CD14-positive monocyte (primary cell): ENCODE results near the gene ALG14. TPM values are rescaled to one million over a fixed set of nuclear protein-coding genes. Genes with fewer than 3 reads are reported as not detected.

Source experiments
- DNase-seq, 3 donors: peaks; one replicate each; pipeline ENCODE4 v3.0.0-alpha.2; 2011 to 2022
- H2AFZ ChIP-seq: 2 replicates; pipeline ENCODE4 v1.6.0; 2012; ENCODE audit warnings: mild to moderate bottlenecking, low read depth, low read length, inconsistent platforms; ENCODE audit not compliant: insufficient read depth, poor library complexity, severe bottlenecking
- H3K27ac ChIP-seq, 2 donors: 1 replicate in 1 of 2; 2 replicates in 1 of 2; pipeline ENCODE4 v1.5.1; 2012 to 2013; ENCODE audit warnings: low read length in 2 of 2, control low read depth in 1 of 2, inconsistent platforms in 1 of 2, low read depth in 1 of 2, mild to moderate bottlenecking in 1 of 2
- H3K27me3 ChIP-seq, 2 donors: one replicate each; pipeline versions ENCODE4 v1.6.0 to v1.6.1; 2011 to 2013; ENCODE audit warnings: low read length in 2 of 2; ENCODE audit not compliant: control insufficient read depth in 2 of 2, insufficient read depth in 2 of 2
- H3K36me3 ChIP-seq, 2 donors: replicated peaks in 1 of 2; 1 replicate in 1 of 2; 2 replicates in 1 of 2; pipeline versions ENCODE4 v1.5.1 to v1.6.1; 2012 to 2013; ENCODE audit warnings: low read length in 2 of 2, control low read depth in 1 of 2, inconsistent platforms in 1 of 2, mild to moderate bottlenecking in 1 of 2; ENCODE audit not compliant: insufficient read depth in 2 of 2, control insufficient read depth in 1 of 2
- H3K4me1 ChIP-seq, 2 donors: 1 replicate in 1 of 2; 2 replicates in 1 of 2; pipeline versions ENCODE4 v1.5.1 to v1.6.1; 2012 to 2013; ENCODE audit warnings: low read length in 2 of 2, control low read depth in 1 of 2, inconsistent platforms in 1 of 2, mild to moderate bottlenecking in 1 of 2, moderate library complexity in 1 of 2; ENCODE audit not compliant: insufficient read depth in 2 of 2, control insufficient read depth in 1 of 2
- H3K4me2 ChIP-seq: replicated peaks from 2 replicates; pipeline ENCODE3; 2012; ENCODE audit warnings: low read length, moderate library complexity, mild to moderate bottlenecking; ENCODE audit not compliant: poor library complexity, severe bottlenecking; ENCODE audit errors: extremely low read depth
- H3K4me3 ChIP-seq, 3 experiments: fragments of 200-600 bp in 1 of 3; sonication (generic) in 1 of 3; replicated peaks in 1 of 3; 1 replicate in 2 of 3; 2 replicates in 1 of 3; pipeline ENCODE4 v1.5.1; 2011 to 2013; ENCODE audit warnings: low read length in 3 of 3, mild to moderate bottlenecking in 3 of 3, control low read depth in 2 of 3, low read depth in 2 of 3, inconsistent platforms in 1 of 3, moderate library complexity in 1 of 3
- H3K79me2 ChIP-seq: 2 replicates; pipeline ENCODE4 v1.6.0; 2012; ENCODE audit warnings: mild to moderate bottlenecking, control low read depth, inconsistent platforms, low read length, moderate library complexity; ENCODE audit not compliant: insufficient read depth
- H3K9ac ChIP-seq: 2 replicates; pipeline ENCODE4 v1.6.0; 2017; ENCODE audit warnings: low read length, mild to moderate bottlenecking; ENCODE audit not compliant: insufficient read depth, poor library complexity, severe bottlenecking
- H3K9me3 ChIP-seq, 2 donors: replicated peaks in 1 of 2; 1 replicate in 1 of 2; 2 replicates in 1 of 2; pipeline versions ENCODE4 v1.5.1 to v1.6.1; 2012 to 2013; ENCODE audit warnings: low read length in 2 of 2, control low read depth in 1 of 2; ENCODE audit not compliant: control insufficient read depth in 1 of 2, insufficient read depth in 1 of 2
- H4K20me1 ChIP-seq: 2 replicates; pipeline ENCODE4 v1.6.0; 2012; ENCODE audit warnings: mild to moderate bottlenecking, low read length, control low read depth, moderate library complexity; ENCODE audit not compliant: insufficient read depth
- H3K27ac Mint-ChIP-seq, 7 donors: one replicate each; pipeline ENCODE4 v1.8.0; 2020; ENCODE audit warnings: mild to moderate bottlenecking in 7 of 7, mixed read lengths in 7 of 7, moderate library complexity in 6 of 7, inconsistent platforms in 2 of 7
- H3K27me3 Mint-ChIP-seq, 3 donors: one replicate each; pipeline ENCODE4 v1.8.0; 2021 to 2022; ENCODE audit warnings: low read depth in 3 of 3, mild to moderate bottlenecking in 3 of 3, mixed read lengths in 3 of 3, moderate library complexity in 3 of 3, inconsistent platforms in 1 of 3
- H3K36me3 Mint-ChIP-seq, 2 donors: one replicate each; pipeline ENCODE4 v1.8.0; 2020; ENCODE audit warnings: mixed read lengths in 2 of 2, inconsistent platforms in 1 of 2, mild to moderate bottlenecking in 1 of 2
- H3K4me1 Mint-ChIP-seq: one replicate; pipeline ENCODE4 v1.8.0; 2020; ENCODE audit warnings: mild to moderate bottlenecking, mixed read lengths
- H3K4me3 Mint-ChIP-seq, 2 donors: one replicate each; pipeline ENCODE4 v1.8.0; 2020; ENCODE audit warnings: mild to moderate bottlenecking in 2 of 2, mixed read lengths in 2 of 2, moderate library complexity in 1 of 2
- H3K9me3 Mint-ChIP-seq, 7 donors: one replicate each; pipeline ENCODE4 v1.8.0; 2020 to 2022; ENCODE audit warnings: mixed read lengths in 7 of 7, mild to moderate bottlenecking in 6 of 7, moderate library complexity in 6 of 7, inconsistent platforms in 2 of 7
- WGBS: methylation state at CpG from one replicate; pipeline ENCODE4 v1.1.5; 2013; ENCODE audit warnings: missing lambda C conversion rate; ENCODE audit not compliant: insufficient coverage; 5-methylcytosine and 5-hydroxymethylcytosine counted together
- intact Hi-C, 2 donors: fragments of 100-400 bp; cut with micrococcal nuclease; formaldehyde crosslinking; loops; one replicate each; pipeline versions ENCODE4 v1.15.0 to v1.15.1; 2023
- polyA plus RNA-seq, 3 donors: library from polyadenylated mRNA; depleted of rRNA in 1 of 3; unstranded in 2 of 3; stranded (reverse) in 1 of 3; fragments of 300-500 nt in 2 of 3; fragments of >200 nt in 1 of 3; fragmentation: Illumina TruSeq in 2 of 3; gene quantifications; 1 replicate in 2 of 3; 2 replicates in 1 of 3; pipeline ENCODE4 v1.2.3, GENCODE V29; 2012 to 2021
- TF ChIP-seq, protein P1 (sequence below): fragments of 200-600 bp; IDR thresholded peaks from one replicate; pipeline ENCODE4 v1.8.0; 2022; ENCODE audit warnings: antibody characterized with exemption, mild to moderate bottlenecking

ALG14 gene
- polyA plus RNA-seq, 3 donors = 0.27 to 5.5 (median 4.4) TPM

DNA sequence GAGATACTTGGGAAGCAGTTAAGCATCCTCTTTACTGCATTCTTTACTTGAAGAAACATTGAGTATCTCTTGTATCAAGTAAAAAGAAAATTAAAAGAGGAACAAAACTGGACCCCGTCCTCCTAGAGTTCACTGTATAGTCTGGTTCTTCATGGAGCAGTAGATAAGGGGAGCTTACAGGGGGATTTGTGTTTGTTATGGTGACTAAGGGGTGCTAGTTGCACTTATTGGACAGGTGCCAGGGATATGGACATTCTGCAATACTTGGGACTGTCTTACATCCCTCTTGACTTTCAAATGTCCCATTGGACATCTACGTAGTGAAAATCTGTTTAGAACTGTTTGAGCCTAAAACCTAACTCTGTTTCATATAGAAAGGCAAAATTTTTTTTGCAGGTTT lies 67.2 kb downstream of the ALG14 start:
- Histone ChIP-seq H3K79me2 (no peaks in the 10 kb centered on the region), H3K9ac (no peak overlapping the region), H3K27me3 (no peaks in the 10 kb centered on the region), H2AFZ (no peak overlapping the region), H3K4me1 (no peaks in the 10 kb centered on the region), H3K27ac (no peak overlapping the region), H4K20me1 (no peaks in the 10 kb centered on the region), H3K4me3 (no peak overlapping the region), H3K36me3 (no peaks in the 10 kb centered on the region), H3K4me2 (no peak overlapping the region), H3K9me3 (no peaks in the 10 kb centered on the region)
- Mint-ChIP-seq H3K36me3 (peaks cover 0 to 2% of the 10 kb centered on the region in 2 donors), H3K9me3 (no peaks in the 10 kb centered on the region), H3K27me3 (no peaks in the 10 kb centered on the region), H3K4me3 (no peak overlapping the region), H3K27ac (no peak overlapping the region), H3K4me1 (no peaks in the 10 kb centered on the region)
- TF ChIP-seq, protein P1, sequence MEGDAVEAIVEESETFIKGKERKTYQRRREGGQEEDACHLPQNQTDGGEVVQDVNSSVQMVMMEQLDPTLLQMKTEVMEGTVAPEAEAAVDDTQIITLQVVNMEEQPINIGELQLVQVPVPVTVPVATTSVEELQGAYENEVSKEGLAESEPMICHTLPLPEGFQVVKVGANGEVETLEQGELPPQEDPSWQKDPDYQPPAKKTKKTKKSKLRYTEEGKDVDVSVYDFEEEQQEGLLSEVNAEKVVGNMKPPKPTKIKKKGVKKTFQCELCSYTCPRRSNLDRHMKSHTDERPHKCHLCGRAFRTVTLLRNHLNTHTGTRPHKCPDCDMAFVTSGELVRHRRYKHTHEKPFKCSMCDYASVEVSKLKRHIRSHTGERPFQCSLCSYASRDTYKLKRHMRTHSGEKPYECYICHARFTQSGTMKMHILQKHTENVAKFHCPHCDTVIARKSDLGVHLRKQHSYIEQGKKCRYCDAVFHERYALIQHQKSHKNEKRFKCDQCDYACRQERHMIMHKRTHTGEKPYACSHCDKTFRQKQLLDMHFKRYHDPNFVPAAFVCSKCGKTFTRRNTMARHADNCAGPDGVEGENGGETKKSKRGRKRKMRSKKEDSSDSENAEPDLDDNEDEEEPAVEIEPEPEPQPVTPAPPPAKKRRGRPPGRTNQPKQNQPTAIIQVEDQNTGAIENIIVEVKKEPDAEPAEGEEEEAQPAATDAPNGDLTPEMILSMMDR = no peak
- DNase-seq = no peak
- intact Hi-C loops = loop anchor here in 1 of 2 donors (10.0 kb wide), 1 partner anchor 61 kb away; no protein-coding TSS in a partner anchor
- 75% methylated on average over 1 of the region's 2 CpGs for WGBS

DNA sequence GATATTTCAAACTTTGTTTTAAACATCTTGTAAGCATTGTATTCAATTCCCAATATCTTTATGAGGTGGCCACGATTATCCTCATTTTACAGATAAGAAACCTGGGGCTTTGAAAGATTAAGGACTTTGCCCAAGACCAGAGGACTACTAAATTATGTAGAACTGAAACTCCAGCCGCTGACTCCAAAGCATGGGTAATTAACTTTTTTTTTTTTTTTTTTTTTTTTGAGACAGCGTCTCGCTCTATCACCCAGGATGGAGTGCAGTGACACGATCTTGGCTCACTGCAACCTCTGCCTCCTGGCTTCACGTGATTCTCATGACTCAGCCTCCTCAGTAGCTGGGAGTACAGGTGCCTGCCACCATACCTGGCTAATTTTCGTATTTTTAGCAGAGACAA lies 68.7 kb downstream of the ALG14 start:
- H3K36me3 Mint-ChIP-seq = peaks cover 0 to 2% of the 10 kb centered on the region in 2 donors
- no peaks in the 10 kb centered on the region for H3K4me1 ChIP-seq
- H3K27me3 ChIP-seq = no peaks in the 10 kb centered on the region
- no peaks in the 10 kb centered on the region for H3K27me3 Mint-ChIP-seq
- no peak overlapping the region for H3K27ac Mint-ChIP-seq
- TF ChIP-seq, protein P1 = no peak
- no peaks in the 10 kb centered on the region for H3K9me3 ChIP-seq
- 97% methylated on average over 4 of the region's 7 CpGs for WGBS
- intact Hi-C loops = loop anchor here in 1 of 2 donors (10.0 kb wide), 1 partner anchor 59 kb away; no protein-coding TSS in a partner anchor
- no peak for DNase-seq
- no peak overlapping the region for H3K4me3 ChIP-seq
- no peaks in the 10 kb centered on the region for H3K9me3 Mint-ChIP-seq
- no peaks in the 10 kb centered on the region for H3K4me1 Mint-ChIP-seq
- no peaks in the 10 kb centered on the region for H3K36me3 ChIP-seq
- H3K4me2 ChIP-seq = no peak overlapping the region
- H3K27ac ChIP-seq = no peak overlapping the region
- no peak overlapping the region for H2AFZ ChIP-seq
- H4K20me1 ChIP-seq = no peaks in the 10 kb centered on the region
- H3K79me2 ChIP-seq = no peaks in the 10 kb centered on the region
- no peak overlapping the region for H3K9ac ChIP-seq
- H3K4me3 Mint-ChIP-seq = no peak overlapping the region
